Liver (tissue), 9 donors: ENCODE data around the gene ARHGEF40. TPM values are rescaled to one million over a fixed set of nuclear protein-coding genes. Genes with fewer than 3 reads are reported as not detected.
A peak's percentile ranks its signal among the peaks of the same experiment; 100 is the strongest.

Experiments
- DNase-seq: peaks from one replicate; pipeline ENCODE4 v3.0.0-alpha.2; 2017; ENCODE audit warnings: low spot score
- H3K27ac ChIP-seq, 2 donors: one replicate each; pipeline ENCODE4 v1.7.0; 2013; ENCODE audit warnings: inconsistent platforms in 2 of 2, low read length in 2 of 2, control low read depth in 1 of 2, low read depth in 1 of 2, mild to moderate bottlenecking in 1 of 2
- H3K27me3 ChIP-seq, 4 donors: one replicate each; pipeline versions ENCODE4 v1.6.1 to v1.7.0; 2013; ENCODE audit warnings: low read length in 3 of 4, inconsistent platforms in 1 of 4, mild to moderate bottlenecking in 1 of 4, moderate library complexity in 1 of 4; ENCODE audit not compliant: control insufficient read depth in 4 of 4, insufficient read depth in 4 of 4
- H3K36me3 ChIP-seq, 4 donors: one replicate each; pipeline versions ENCODE4 v1.6.1 to v1.7.0; 2013; ENCODE audit warnings: low read length in 3 of 4, mild to moderate bottlenecking in 3 of 4, low read depth in 1 of 4, moderate library complexity in 1 of 4; ENCODE audit not compliant: control insufficient read depth in 4 of 4, insufficient read depth in 3 of 4
- H3K4me1 ChIP-seq, 4 donors: one replicate each; pipeline versions ENCODE4 v1.6.1 to v1.7.0; 2013; ENCODE audit warnings: low read length in 3 of 4, mild to moderate bottlenecking in 3 of 4, moderate library complexity in 1 of 4; ENCODE audit not compliant: control insufficient read depth in 4 of 4, insufficient read depth in 4 of 4
- H3K4me3 ChIP-seq, 3 donors: one replicate each; pipeline versions ENCODE4 v1.6.1 to v1.7.0; 2013; ENCODE audit warnings: low read length in 3 of 3, control low read depth in 1 of 3, low read depth in 1 of 3, mild to moderate bottlenecking in 1 of 3
- H3K9ac ChIP-seq, 2 donors: one replicate each; pipeline ENCODE4 v1.7.0; 2013; ENCODE audit warnings: low read length in 2 of 2, mild to moderate bottlenecking in 2 of 2, moderate library complexity in 2 of 2, control low read depth in 1 of 2, low read depth in 1 of 2
- H3K9me3 ChIP-seq, 4 donors: one replicate each; pipeline versions ENCODE4 v1.6.1 to v1.7.0; 2013; ENCODE audit warnings: low read length in 3 of 4; ENCODE audit not compliant: control insufficient read depth in 4 of 4
- ATF3 ChIP-seq: IDR thresholded peaks from 2 replicates; pipeline ENCODE4 v1.6.1; 2016; ENCODE audit warnings: antibody characterized with exemption
- CTCF ChIP-seq: fragments of 150-350 bp; IDR thresholded peaks from 2 replicates; pipeline ENCODE4 v1.5.1; 2017; ENCODE audit warnings: improper control_type of control experiment, low read depth, low read length; ENCODE audit not compliant: missing input control
- EGR1 ChIP-seq, 2 donors: IDR thresholded peaks; 2 replicates each; pipeline ENCODE4 v1.6.1; 2016 to 2018; ENCODE audit warnings: antibody characterized with exemption in 2 of 2, low read depth in 2 of 2
- FOXA1 ChIP-seq: IDR thresholded peaks from 2 replicates; pipeline ENCODE4 v1.6.1; 2016; ENCODE audit warnings: antibody characterized with exemption
- FOXA2 ChIP-seq: IDR thresholded peaks from 2 replicates; pipeline ENCODE4 v1.6.1; 2016; ENCODE audit warnings: antibody characterized with exemption
- GABPA ChIP-seq, 2 donors: IDR thresholded peaks in 1 of 2; conservative IDR thresholded peaks in 1 of 2; 2 replicates each; pipeline ENCODE4 v1.6.1; 2016; ENCODE audit warnings: antibody characterized with exemption in 2 of 2, mild to moderate bottlenecking in 1 of 2, moderate library complexity in 1 of 2
- HNF4A ChIP-seq, 2 donors: conservative IDR thresholded peaks; 2 replicates each; pipeline ENCODE4 v1.6.1; 2016; ENCODE audit warnings: antibody characterized with exemption in 2 of 2, mild to moderate bottlenecking in 2 of 2
- HNF4G ChIP-seq: IDR thresholded peaks from 2 replicates; pipeline ENCODE4 v1.6.1; 2016; ENCODE audit warnings: antibody characterized with exemption
- JUND ChIP-seq, 2 donors: IDR thresholded peaks; 2 replicates each; pipeline ENCODE4 v1.6.1; 2016; ENCODE audit warnings: antibody characterized with exemption in 2 of 2
- MAX ChIP-seq: IDR thresholded peaks from 2 replicates; pipeline ENCODE4 v1.6.1; 2016; ENCODE audit warnings: antibody characterized with exemption
- NR2F2 ChIP-seq: IDR thresholded peaks from 2 replicates; pipeline ENCODE4 v1.6.1; 2016; ENCODE audit warnings: antibody characterized with exemption
- RAD21 ChIP-seq, 2 donors: IDR thresholded peaks; 2 replicates each; pipeline ENCODE4 v1.6.1; 2016; ENCODE audit warnings: antibody characterized with exemption in 2 of 2, mild to moderate bottlenecking in 2 of 2
- REST ChIP-seq: IDR thresholded peaks from 2 replicates; pipeline ENCODE4 v1.6.1; 2016; ENCODE audit warnings: antibody characterized with exemption, mild to moderate bottlenecking
- RXRA ChIP-seq, 2 donors: IDR thresholded peaks; 2 replicates each; pipeline ENCODE4 v1.6.1; 2017 to 2018; ENCODE audit warnings: antibody characterized with exemption in 2 of 2, mild to moderate bottlenecking in 1 of 2
- SP1 ChIP-seq: IDR thresholded peaks from 2 replicates; pipeline ENCODE4 v1.6.1; 2018; ENCODE audit warnings: antibody characterized with exemption, mild to moderate bottlenecking
- TAF1 ChIP-seq: conservative IDR thresholded peaks from 2 replicates; pipeline ENCODE4 v1.6.1; 2016; ENCODE audit warnings: antibody characterized with exemption, mild to moderate bottlenecking
- YY1 ChIP-seq: IDR thresholded peaks from 2 replicates; pipeline ENCODE4 v1.6.1; 2016; ENCODE audit warnings: antibody characterized with exemption, mild to moderate bottlenecking
- ZBTB33 ChIP-seq: IDR thresholded peaks from 2 replicates; pipeline ENCODE4 v1.6.1; 2016; ENCODE audit warnings: antibody characterized with exemption
- WGBS: extraction: QIAGEN DNeasy Blood & Tissue Kit; methylation state at CpG from one replicate; pipeline ENCODE4 v1.1.7; 2013; 5-methylcytosine and 5-hydroxymethylcytosine counted together
- polyA plus RNA-seq, 2 donors: library from polyadenylated mRNA; stranded (reverse) in 1 of 2; unstranded in 1 of 2; fragments of 200-250 nt in 1 of 2; fragments of >200 nt in 1 of 2; fragmentation: Nextera tagmentation in 1 of 2; extraction: Ambion mirVana in 1 of 2; gene quantifications; one replicate each; pipeline versions ENCODE4 v1.2.1 to v1.2.3, GENCODE V29; 2013 to 2015
- total RNA-seq, 2 donors: library from RNA; depleted of rRNA; stranded (reverse); fragments of >200 nt; gene quantifications; one replicate each; pipeline ENCODE4 v1.2.3, GENCODE V29; 2014
- donor health status: healthy.
- donor health status: healthy.
- donor health status: healthy.
- donor health status: healthy.
- donor health status: healthy.

ARHGEF40 gene
- total and polyA plus RNA-seq, 4 donors = 9.3 to 42.5 (median 16.9) TPM

GRCh38 chr14:21026988-21027315, 43.2 kb upstream of the ARHGEF40 start:
- Histone ChIP-seq H3K4me3 (no peak overlapping the region), H3K9ac (no peak overlapping the region), H3K4me1 (peaks cover 3 to 36% (median 27%) of the 10 kb centered on the region in 4 donors), H3K9me3 (no peaks in the 10 kb centered on the region), H3K36me3 (peaks cover 0 to 18% (median 4%) of the 10 kb centered on the region in 4 donors), H3K27ac (peak overlapping the region in 1 of 2 donors; percentile 87), H3K27me3 (no peaks in the 10 kb centered on the region)
- TF ChIP-seq SP1 = no peak
- no peak for TF ChIP-seq EGR1 (IDR thresholded peaks at IDR 0.05; ENCODE audit: low read depth in 2 of 2)
- TF ChIP-seq RXRA (IDR thresholded peaks at IDR 0.05) = no peak
- no peak for TF ChIP-seq YY1
- no peak for TF ChIP-seq ZBTB33
- TF ChIP-seq HNF4A (conservative IDR thresholded peaks at IDR 0.05) = no peak
- no peak for TF ChIP-seq TAF1
- TF ChIP-seq GABPA (IDR thresholded peaks at IDR 0.05 in 1 of 2, conservative IDR thresholded peaks at IDR 0.05 in 1 of 2) = no peak
- TF ChIP-seq ATF3 = no peak
- TF ChIP-seq NR2F2 = no peak
- TF ChIP-seq JUND (IDR thresholded peaks at IDR 0.05) = no peak
- TF ChIP-seq HNF4G = no peak
- TF ChIP-seq FOXA1 = no peak
- no peak for TF ChIP-seq CTCF
- no peak for TF ChIP-seq MAX
- TF ChIP-seq RAD21 (IDR thresholded peaks at IDR 0.05) = no peak
- no peak for TF ChIP-seq REST
- TF ChIP-seq FOXA2 = no peak
- WGBS = 72% methylated on average over 3 of the region's 3 CpGs
- DNase-seq = no peak
